ENCODE results near the gene TNFRSF6B.

Gene TNFRSF6B

DNA sequence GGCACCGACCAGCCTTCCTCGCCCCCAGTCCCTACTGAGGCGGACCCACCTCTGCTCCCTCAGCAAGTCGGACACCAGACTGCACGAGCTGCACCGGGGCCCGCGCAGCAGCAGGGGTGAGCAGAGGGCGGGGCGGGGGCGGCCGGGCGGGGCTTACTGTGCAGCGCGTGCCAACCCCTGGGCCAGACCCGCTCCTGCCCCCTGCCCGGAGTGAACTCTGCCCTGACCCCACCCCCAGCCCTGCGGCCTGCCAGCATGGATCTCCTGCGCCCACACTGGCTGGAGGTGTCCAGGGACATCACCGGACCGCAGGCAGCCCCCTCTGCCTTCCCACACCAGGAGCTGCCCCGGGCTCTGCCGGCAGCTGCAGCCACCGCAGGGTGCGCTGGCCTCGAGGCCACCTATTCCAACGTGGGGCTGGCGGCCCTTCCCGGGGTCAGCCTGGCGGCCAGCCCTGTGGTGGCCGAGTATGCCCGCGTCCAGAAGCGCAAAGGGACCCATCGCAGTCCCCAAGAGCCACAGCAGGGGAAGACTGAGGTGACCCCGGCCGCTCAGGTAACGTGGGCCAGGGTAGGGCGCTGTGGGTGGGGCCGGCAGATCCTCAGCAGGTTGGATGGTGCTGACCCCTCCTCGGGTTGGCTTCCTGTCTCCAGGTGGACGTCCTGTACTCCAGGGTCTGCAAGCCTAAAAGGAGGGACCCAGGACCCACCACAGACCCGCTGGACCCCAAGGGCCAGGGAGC is 41.7 kb downstream of the TNFRSF6B start:
- peak; percentile 42 for DNase-seq (ENCODE audit: low spot score)

- no peak for DNase-seq (ENCODE audit: low spot score)
Measured at GRCh38 chr20:63738687-63739129, 42.3 kb downstream of the TNFRSF6B start.

- DNase-seq (ENCODE audit: low spot score) = peak; percentile 99
Measured at GRCh38 chr20:63739130-63740069, 42.9 kb downstream of the TNFRSF6B start, which contains the start of gene SLC2A4RG. Gene SLC2A4RG, plus strand, starts transcription at chr20:63739776. Its CDS starts 137 bp downstream, at chr20:63739913.

DNA sequence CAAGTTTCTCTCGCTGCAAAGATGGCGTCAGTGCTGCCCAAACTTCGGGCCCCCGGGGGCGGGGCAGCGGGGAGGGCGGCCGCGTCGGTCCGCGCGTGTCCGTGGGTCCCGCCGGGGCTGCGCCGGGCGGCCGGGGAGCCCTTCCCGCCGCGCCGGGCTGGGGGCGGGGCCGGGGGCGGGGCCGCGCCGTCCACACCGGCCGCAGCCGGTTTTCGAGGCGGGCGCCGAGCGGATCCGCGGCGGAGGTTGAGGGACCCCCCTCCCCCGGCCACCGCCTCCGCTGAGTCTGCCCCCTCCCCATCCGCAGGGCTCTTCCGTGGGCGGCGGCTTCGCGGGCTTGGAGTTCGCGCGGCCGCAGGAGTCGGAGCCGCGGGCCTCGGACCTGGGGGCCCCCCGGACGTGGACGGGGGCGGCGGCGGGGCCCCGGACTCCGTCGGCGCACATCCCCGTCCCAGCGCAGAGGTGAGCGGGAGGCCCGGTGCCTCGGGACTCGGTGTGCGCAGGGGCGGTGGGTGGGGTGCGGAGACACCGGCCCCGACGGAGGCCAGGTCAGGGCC is 43.7 kb downstream of the TNFRSF6B start:
- DNase-seq (ENCODE audit: low spot score) = peak; percentile 87

- peak; percentile 86 for DNase-seq (ENCODE audit: low spot score)
Measured at GRCh38 chr20:63740627-63741353, 44.3 kb downstream of the TNFRSF6B start.

DNA sequence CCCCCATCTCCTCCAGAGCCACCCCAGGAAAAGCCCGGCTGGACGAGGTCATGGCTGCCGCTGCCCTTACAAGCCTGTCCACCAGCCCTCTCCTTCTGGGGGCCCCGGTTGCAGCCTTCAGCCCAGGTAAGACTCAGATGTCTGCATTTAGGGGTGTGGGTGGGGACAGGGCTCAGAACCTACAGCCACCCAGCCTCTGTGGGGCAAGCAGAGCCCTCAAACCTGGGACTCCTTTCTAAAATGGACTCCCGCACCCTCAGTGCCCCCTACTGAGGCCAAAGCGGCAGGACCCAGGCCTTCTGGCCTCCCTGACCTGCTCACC is 44.9 kb downstream of the TNFRSF6B start:
- no peak for DNase-seq (ENCODE audit: low spot score)

DNA sequence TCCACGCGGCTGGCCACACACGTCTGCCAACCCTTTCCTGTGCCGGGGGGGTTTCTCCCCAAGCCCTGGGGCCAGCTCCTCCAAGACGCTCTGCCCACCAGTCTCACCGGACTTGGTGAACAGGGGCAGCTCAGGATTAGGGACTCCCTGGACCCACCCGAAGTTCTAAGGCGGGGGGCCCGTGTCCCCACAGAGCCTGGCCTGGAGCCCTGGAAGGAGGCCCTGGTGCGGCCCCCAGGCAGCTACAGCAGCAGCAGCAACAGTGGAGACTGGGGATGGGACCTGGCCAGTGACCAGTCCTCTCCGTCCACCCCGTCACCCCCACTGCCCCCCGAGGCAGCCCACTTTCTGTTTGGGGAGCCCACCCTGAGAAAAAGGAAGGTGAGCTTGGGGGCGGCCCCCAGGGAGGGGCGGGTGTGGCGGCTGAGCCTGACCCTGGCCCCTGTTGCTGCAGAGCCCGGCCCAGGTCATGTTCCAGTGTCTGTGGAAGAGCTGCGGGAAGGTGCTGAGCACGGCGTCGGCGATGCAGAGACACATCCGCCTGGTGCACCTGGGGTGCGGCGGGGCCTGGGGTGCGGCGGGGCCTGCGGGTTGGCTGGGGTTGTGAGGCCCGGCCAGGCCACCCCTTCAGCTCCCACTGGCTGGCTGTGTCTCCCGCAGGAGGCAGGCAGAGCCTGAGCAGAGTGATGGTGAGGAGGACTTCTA is 45.4 kb downstream of the TNFRSF6B start:
- DNase-seq (ENCODE audit: low spot score) = peak; percentile 25

DNA sequence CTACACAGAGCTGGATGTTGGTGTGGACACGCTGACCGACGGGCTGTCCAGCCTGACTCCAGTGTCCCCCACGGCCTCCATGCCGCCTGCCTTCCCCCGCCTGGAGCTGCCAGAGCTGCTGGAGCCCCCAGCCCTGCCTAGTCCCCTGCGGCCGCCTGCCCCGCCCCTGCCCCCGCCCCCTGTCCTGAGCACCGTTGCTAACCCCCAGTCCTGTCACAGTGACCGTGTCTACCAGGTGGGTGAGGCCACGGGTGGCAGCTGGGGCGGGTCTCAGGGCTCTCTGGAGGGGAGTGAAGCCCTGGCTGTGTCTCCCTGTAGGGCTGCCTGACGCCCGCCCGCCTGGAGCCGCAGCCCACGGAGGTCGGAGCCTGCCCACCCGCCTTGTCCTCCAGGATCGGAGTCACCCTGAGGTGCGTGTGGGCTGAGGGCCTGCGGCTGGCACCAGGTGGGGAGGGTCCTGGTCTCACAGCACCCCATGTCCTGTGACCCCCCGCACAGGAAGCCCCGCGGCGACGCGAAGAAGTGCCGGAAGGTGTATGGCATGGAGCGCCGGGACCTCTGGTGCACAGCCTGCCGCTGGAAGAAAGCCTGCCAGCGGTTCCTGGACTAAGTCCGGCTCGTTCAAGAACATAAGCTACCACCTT is 46.1 kb downstream of the TNFRSF6B start:
- peak; percentile 30 for DNase-seq (ENCODE audit: low spot score)

- DNase-seq (ENCODE audit: low spot score) = peak; percentile 15
Measured at GRCh38 chr20:63743210-63743970, 46.9 kb downstream of the TNFRSF6B start.

DNA sequence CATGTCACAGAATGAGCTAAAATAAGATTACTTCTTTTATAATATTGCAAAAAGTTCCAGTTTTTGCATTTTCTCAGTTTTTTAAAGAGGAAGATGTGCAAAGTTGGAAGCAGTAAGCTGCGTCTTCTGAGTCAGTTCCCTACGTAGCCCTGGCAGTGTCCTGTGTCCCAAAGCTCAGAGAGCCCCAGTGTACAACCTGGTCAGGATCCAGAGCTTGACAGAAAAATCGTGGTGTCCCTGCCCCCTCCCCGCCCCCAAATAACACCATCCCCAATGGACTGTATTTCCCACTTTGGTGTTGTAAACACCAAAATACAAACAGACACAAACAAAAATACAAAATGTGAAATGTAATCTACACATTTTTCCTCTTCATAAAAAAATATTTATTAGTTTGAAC is 47.7 kb downstream of the TNFRSF6B start:
- DNase-seq (ENCODE audit: low spot score) = no peak

DNA sequence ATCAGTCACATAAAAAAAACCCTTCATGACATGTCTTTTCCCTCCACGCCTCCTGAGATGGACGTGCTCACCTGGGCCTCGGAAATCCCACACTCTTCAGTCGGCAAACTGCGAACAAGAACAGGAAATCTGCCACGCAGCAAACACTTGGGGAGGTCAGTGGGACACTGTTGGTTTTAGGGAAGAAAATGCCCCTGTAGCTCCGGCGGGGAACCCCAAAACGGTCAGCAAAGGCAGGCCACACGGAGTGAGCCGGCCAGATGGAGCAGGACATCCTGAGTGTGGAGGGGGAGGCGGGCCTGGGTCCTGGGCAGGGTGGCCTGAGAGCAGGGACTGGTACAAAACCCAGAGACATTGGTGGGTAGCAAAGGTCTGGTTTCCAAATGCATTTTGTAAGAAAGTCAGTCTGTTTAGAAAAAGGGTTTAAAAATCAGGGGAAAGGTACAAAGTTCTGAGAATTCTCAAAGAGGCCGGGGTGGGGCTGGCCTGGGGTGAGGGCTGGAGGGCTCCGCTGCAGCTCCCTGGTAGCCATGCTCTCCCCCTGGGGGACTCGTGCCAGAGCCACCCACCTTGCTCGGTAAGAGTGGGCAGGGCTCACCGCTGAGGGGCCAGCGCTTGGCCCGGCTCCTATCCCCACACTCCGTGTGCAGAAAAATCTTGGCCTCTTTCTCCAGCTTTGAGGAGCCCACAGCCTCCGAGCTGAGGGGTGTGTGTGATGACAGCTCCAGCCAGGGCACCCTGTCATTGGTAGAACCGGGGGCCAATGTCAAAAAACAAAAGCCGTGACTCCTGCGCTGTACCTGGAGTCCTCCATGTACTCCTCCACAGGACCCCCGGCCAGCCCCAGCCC is 48.3 kb downstream of the TNFRSF6B start:
- DNase-seq (ENCODE audit: low spot score) = peak; percentile 30

DNA sequence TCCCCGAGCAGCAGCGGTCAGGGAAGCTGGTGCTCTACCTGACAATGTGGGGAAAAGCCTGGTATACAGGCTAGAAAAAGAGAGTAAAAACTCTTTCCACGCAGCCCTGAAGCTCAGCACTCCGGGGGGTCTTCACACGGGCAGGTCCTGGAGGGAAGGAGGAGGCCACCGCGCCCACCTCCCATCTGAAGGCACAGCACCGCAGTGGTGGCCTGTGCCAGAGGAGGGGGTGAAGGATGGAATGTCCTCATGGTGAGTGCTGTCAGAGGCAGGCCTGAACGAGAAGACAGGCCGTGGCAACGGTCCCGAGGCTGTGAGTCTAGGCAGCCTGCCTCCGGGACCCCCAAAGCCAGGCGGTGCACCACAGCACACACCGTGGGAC is 49.0 kb downstream of the TNFRSF6B start:
- peak; percentile 36 for DNase-seq (ENCODE audit: low spot score)

DNA sequence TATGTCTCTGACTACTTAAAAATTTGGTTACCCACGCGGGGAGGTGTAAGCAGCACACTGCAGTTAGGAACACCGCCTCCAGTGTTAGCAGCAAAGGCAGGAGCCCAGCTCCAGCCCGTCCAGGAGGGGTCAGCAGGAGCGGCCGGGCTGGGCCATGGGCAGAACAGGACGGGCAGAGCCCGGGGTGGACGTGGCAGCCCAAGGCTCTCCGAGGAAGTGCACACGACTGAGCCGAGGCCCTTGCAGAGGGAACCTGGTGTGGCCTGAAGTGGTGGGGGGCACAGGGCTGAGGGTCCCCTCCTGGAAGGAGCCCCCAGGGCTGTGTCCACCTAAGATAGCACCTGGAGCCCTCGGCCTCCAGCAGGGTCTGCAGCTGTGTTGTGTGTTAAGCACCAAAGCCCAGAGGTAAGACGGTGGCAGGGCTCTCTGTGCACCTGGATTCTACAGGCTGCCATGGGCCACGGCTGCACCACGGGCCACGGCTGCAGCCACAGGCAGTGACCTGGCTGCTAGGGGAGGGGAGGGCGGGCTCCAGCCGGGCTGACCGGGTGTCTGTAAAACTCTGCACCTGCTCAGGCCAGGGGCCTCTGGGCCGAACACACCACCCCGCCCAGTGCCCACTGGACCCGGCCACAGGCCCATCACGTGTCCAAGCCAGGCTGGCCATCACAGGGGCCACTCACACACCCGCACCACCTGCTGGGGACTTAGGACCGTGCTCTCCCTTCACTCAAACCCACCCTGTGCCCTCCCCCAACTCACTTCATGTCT is 49.7 kb downstream of the TNFRSF6B start:
- peak; percentile 43 for DNase-seq (ENCODE audit: low spot score)

DNA sequence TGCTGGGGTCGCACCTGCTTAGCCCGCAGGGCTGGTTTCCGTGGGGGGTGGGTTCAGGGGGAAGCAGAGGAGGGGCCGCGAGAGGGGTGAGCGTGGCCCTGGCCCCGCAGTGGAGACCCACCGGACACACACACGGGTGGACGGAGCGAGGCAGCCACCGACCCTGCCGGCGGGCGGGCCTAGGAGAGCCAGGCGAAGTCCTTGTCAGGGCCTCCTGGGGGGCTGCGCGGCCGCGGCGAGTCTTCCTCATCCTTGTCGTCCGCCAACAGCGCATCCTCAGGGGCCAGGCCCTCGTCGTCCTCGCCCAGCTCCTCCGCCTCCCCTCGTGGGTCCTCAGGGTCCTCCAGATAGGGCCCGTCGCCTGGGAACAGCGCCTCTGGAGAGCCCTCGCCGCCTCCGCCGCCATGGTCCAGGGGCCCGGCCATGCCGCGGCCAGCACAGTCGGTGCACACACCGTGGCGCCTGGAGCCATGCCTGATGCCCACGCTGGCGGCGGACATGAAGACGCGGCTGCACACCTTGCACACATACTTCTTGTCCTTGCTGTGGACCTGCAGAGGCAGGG is 50.4 kb downstream of the TNFRSF6B start:
- peak; percentile 42 for DNase-seq (ENCODE audit: low spot score)

DNA sequence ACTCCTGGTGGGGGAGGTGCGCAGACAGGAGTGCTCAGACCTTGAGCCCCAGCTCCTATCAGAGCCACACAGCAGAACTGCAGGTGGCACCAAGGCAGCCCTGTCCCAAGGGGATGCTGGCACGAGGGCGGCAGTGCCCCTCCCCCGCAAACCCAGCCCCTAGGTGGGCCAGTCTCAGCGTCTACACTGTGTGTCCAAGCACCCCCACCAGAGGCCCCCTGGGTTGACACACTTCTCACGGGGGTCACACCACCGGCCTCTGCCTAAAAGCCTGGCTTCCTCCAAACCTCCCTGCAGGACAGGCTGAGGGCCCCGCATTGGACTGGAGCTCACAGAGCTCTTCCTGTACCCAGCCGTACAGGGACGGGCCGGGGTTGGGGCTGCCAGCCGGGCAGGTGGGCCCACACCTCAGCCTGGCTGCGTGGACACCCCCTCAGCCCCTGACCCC is 51.2 kb downstream of the TNFRSF6B start:
- DNase-seq (ENCODE audit: low spot score) = peak; percentile 43
